Measurements from ENCODE around the gene OTOS.

The OTOS gene

GRCh38 chr2:240111253-240111652 is 29.2 kb downstream of the OTOS start:
- no peak for DNase-seq

DNA sequence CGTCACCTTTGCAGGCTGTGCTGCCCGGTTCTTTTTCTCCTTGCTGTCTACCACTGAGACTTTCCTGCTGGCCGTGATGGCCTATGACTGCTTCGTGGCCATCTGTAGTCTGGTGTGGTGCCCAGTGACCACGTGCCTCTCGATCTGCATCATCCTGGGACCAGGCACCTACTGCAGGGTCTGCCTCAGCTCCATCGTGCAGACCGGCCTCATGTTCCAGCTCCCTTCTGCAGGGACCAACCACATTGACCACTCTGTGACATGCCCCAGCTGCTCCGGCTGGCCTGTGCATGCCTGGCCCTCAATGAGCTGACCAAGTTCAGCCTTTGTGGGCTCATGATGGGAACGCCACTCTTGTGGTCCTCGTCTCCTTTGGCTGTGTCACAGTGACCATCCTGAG is 31.1 kb downstream of the OTOS start:
- no peak for DNase-seq

DNA sequence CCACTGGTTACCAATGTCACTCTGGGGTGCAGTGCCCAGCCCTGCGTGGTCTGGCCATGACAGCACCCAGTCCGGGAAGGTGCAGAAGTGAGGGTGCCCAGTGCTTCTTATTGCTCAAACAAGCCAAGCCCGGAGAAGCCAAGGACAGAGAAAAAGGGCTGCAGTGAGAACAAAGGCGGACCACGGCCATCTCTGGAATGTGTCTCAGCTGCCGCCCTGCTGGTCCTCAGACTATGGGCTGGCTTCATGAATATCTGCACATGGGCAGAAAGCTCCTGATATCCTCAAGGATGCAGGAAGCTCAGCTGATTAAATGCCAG is 33.0 kb downstream of the OTOS start:
- DNase-seq = no peak

DNA sequence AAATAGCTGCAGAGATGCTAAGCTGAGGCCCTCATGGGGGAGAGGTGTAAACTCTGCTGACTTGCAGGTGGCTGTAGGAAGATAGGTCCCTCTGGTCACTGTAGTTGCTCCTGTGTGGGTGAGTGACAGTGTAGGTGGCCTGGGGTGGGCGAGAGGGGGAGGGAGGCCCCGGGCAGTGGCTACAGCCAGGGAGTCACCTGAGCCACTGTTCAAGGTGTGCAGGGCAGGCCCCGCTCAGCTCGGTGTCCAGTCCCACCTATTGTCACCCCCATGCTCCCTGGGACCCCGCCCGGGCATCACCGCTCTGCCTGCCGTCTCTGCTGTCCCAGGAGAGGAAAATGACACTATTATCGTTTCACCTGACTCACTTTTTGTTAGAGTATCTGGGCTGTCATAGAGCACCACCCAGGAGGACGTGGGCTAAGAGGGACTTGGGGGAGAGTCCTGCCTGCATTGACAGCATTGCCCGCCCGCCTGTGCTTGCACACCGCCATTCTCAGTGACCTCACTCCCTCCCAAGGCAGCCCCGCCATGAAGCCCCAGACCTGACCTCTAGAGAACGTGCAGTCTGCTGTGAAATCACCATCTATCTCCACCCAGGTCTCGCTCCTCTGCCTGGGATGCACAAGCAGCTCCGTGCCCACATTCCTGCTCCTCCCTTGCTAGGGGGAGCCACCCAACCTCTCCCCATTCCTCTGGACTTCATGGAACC is 33.5 kb downstream of the OTOS start:
- DNase-seq = no peak

GRCh38 chr2:240105982-240106381 is 34.5 kb downstream of the OTOS start:
- no peak for DNase-seq

DNA sequence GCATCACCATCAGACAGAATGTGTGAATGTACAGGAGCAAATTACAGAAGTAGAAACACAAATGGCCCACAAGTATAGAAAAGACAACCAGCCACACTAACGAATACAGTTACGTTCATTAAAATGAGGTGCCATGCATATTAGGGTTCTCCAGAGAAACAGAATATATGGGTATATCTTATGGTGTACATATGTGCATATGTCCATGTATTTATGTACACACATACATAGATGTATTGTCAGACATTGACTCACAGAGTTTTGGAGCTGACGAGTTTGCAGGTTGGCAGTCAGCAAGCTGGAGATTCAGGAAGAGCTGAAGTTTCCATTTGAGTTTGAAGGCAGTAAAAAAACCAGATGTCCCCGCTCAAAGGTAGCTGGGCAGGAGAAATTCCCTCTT is 37.3 kb downstream of the OTOS start:
- no peak for DNase-seq

GRCh38 chr2:240098349-240098748 is 42.1 kb downstream of the OTOS start:
- no peak for DNase-seq

- DNase-seq = no peak
Observed at GRCh38 chr2:240095556-240096523, 44.6 kb downstream of the OTOS start.

GRCh38 chr2:240089306-240089705 is 51.2 kb downstream of the OTOS start:
- no peak for DNase-seq

All from 8988T (cell line).